ENCODE measurements around the gene TEAD1.

TEAD1 gene

DNA sequence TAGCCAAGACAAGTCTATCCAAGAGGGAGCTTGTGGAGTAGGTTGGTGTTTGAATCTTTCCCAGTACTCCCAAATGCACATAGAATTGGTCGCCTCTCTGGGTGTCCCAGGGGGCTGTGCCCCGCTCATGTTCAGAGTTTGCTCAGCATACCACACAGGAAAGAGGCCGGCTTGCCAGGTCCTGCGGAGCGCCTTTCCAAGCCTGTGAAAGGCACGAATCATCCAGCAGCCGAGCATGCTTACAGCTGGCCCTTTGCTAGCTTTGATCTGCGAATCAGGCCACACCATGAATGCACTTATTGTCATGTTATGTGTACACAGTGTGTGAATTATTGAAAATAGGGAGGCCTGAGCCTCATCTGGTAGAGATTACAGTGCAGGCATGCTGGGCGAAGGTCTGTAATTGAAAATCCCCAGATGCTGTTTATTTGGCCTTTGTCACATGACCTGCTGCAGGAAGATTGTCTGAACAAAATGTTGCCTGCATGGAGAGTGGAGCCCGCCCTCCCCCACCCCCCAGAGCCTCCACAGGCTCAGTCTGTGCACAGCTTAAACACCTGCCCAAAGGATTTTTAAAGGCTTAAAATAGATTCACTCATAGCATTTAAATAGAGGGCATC lies 171.6 kb downstream of the TEAD1 start:
- Histone ChIP-seq H3K36me3 (ENCODE audit: control insufficient read depth, low read length) (no peaks in the 10 kb centered on the region), H3K4me1 (ENCODE audit: control insufficient read depth, low read length) (no peaks in the 10 kb centered on the region), H3K27ac (ENCODE audit: low read depth, low read length) (no peak overlapping the region), H3F3A (ENCODE audit: control insufficient read depth, insufficient read depth) (no peaks in the 10 kb centered on the region), H3K4me2 (ENCODE audit: low read length) (no peak overlapping the region), H3K9me3 (ENCODE audit: control insufficient read depth, insufficient read depth, low read length) (no peaks in the 10 kb centered on the region), H4K20me1 (ENCODE audit: control insufficient read depth, insufficient read depth, low read depth, low read length) (no peaks in the 10 kb centered on the region), H3K79me2 (ENCODE audit: control insufficient read depth, low read length) (no peaks in the 10 kb centered on the region), H3K9me2 (replicated peaks; ENCODE audit: control insufficient read depth, low read length) (no peaks in the 10 kb centered on the region), H3K27me3 (ENCODE audit: control insufficient read depth, low read length) (no peaks in the 10 kb centered on the region), H3K4me3 (ENCODE audit: low read length) (no peak overlapping the region)
- no peak for TF ChIP-seq EZH2phosphoT487 (IDR thresholded peaks at IDR 0.05; ENCODE audit: borderline replicate concordance, low read length)
- TF ChIP-seq CTCF (IDR thresholded peaks at IDR 0.05; ENCODE audit: low read depth, low read length, poor library complexity, severe bottlenecking) = no peak

GRCh38 chr11:12846786-12847615 lies 172.8 kb downstream of the TEAD1 start:
- Histone ChIP-seq H4K20me1 (ENCODE audit: control insufficient read depth, insufficient read depth, low read depth, low read length) (no peaks in the 10 kb centered on the region), H3K4me3 (ENCODE audit: low read length) (no peak overlapping the region), H3K9me2 (replicated peaks; ENCODE audit: control insufficient read depth, low read length) (no peaks in the 10 kb centered on the region), H3K79me2 (ENCODE audit: control insufficient read depth, low read length) (no peaks in the 10 kb centered on the region), H3K4me1 (ENCODE audit: control insufficient read depth, low read length) (no peaks in the 10 kb centered on the region), H3K9me3 (ENCODE audit: control insufficient read depth, insufficient read depth, low read length) (no peaks in the 10 kb centered on the region), H3K36me3 (ENCODE audit: control insufficient read depth, low read length) (no peaks in the 10 kb centered on the region), H3K4me2 (ENCODE audit: low read length) (no peak overlapping the region), H3F3A (ENCODE audit: control insufficient read depth, insufficient read depth) (no peaks in the 10 kb centered on the region), H3K27ac (ENCODE audit: low read depth, low read length) (no peak overlapping the region), H3K27me3 (ENCODE audit: control insufficient read depth, low read length) (no peaks in the 10 kb centered on the region)
- TF ChIP-seq CTCF (IDR thresholded peaks at IDR 0.05; ENCODE audit: low read depth, low read length, poor library complexity, severe bottlenecking) (no peak), EZH2phosphoT487 (IDR thresholded peaks at IDR 0.05; ENCODE audit: borderline replicate concordance, low read length) (no peak)

GRCh38 chr11:12848413-12848812 lies 174.2 kb downstream of the TEAD1 start:
- Histone ChIP-seq H3F3A (ENCODE audit: control insufficient read depth, insufficient read depth) (no peaks in the 10 kb centered on the region), H4K20me1 (ENCODE audit: control insufficient read depth, insufficient read depth, low read depth, low read length) (no peaks in the 10 kb centered on the region), H3K4me1 (ENCODE audit: control insufficient read depth, low read length) (no peaks in the 10 kb centered on the region), H3K9me3 (ENCODE audit: control insufficient read depth, insufficient read depth, low read length) (no peaks in the 10 kb centered on the region), H3K27me3 (ENCODE audit: control insufficient read depth, low read length) (no peaks in the 10 kb centered on the region), H3K27ac (ENCODE audit: low read depth, low read length) (no peak overlapping the region), H3K79me2 (ENCODE audit: control insufficient read depth, low read length) (no peaks in the 10 kb centered on the region), H3K4me3 (ENCODE audit: low read length) (no peak overlapping the region), H3K9me2 (replicated peaks; ENCODE audit: control insufficient read depth, low read length) (no peaks in the 10 kb centered on the region), H3K36me3 (ENCODE audit: control insufficient read depth, low read length) (no peaks in the 10 kb centered on the region), H3K4me2 (ENCODE audit: low read length) (no peak overlapping the region)
- TF ChIP-seq EZH2phosphoT487 (IDR thresholded peaks at IDR 0.05; ENCODE audit: borderline replicate concordance, low read length) (no peak), CTCF (IDR thresholded peaks at IDR 0.05; ENCODE audit: low read depth, low read length, poor library complexity, severe bottlenecking) (no peak)
